ENCODE data around the gene COL4A2.

The COL4A2 gene

GRCh38 chr13:110472904-110473563 lies 165.9 kb downstream of the COL4A2 start:
- TF ChIP-seq, protein P1, sequence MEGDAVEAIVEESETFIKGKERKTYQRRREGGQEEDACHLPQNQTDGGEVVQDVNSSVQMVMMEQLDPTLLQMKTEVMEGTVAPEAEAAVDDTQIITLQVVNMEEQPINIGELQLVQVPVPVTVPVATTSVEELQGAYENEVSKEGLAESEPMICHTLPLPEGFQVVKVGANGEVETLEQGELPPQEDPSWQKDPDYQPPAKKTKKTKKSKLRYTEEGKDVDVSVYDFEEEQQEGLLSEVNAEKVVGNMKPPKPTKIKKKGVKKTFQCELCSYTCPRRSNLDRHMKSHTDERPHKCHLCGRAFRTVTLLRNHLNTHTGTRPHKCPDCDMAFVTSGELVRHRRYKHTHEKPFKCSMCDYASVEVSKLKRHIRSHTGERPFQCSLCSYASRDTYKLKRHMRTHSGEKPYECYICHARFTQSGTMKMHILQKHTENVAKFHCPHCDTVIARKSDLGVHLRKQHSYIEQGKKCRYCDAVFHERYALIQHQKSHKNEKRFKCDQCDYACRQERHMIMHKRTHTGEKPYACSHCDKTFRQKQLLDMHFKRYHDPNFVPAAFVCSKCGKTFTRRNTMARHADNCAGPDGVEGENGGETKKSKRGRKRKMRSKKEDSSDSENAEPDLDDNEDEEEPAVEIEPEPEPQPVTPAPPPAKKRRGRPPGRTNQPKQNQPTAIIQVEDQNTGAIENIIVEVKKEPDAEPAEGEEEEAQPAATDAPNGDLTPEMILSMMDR (IDR thresholded peaks at IDR 0.05; ENCODE audit: low read depth, low read length), result no peak
- Histone ChIP-seq H3K36me3 (peaks cover 4% of the 10 kb centered on the region), H3K27ac (no peak overlapping the region), H3K27me3 (ENCODE audit: insufficient read depth, low read depth, severe bottlenecking) (peaks cover 4% of the 10 kb centered on the region), H3K9me3 (ENCODE audit: severe bottlenecking) (no peaks in the 10 kb centered on the region), H3K4me3 (ENCODE audit: low read depth, low read length) (no peak overlapping the region)
- no peak for DNase-seq

DNA sequence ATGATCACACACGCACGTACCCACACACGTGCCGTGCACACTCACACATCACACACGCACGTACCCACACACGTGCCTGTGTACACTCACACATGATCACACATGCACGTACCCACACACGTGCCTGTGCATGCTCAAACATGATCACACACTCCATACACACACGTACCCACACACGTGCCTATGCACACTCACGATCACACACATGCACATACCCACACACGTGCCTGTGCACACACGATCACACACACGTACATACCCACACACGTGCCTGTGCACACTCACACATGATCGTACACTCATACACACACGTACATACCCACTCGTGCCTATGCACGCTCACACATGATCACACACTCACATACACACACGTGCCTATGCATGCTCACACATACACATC lies 167.6 kb downstream of the COL4A2 start:
- H3K36me3 ChIP-seq, result peaks cover 4% of the 10 kb centered on the region
- no peak overlapping the region for H3K4me3 ChIP-seq (ENCODE audit: low read depth, low read length)
- no peaks in the 10 kb centered on the region for H3K9me3 ChIP-seq (ENCODE audit: severe bottlenecking)
- H3K27me3 ChIP-seq (ENCODE audit: insufficient read depth, low read depth, severe bottlenecking), result peaks cover 4% of the 10 kb centered on the region
- DNase-seq, result no peak
- H3K27ac ChIP-seq, result no peak overlapping the region
- TF ChIP-seq, protein P1 (IDR thresholded peaks at IDR 0.05; ENCODE audit: low read depth, low read length), result no peak

GRCh38 chr13:110475117-110475516 lies 168.0 kb downstream of the COL4A2 start:
- H3K4me3 ChIP-seq (ENCODE audit: low read depth, low read length), result no peak overlapping the region
- H3K27ac ChIP-seq, result no peak overlapping the region
- no peak for DNase-seq
- no peaks in the 10 kb centered on the region for H3K9me3 ChIP-seq (ENCODE audit: severe bottlenecking)
- peaks cover 4% of the 10 kb centered on the region for H3K36me3 ChIP-seq
- TF ChIP-seq, protein P1 (IDR thresholded peaks at IDR 0.05; ENCODE audit: low read depth, low read length), result no peak
- peaks cover 4% of the 10 kb centered on the region for H3K27me3 ChIP-seq (ENCODE audit: insufficient read depth, low read depth, severe bottlenecking)

DNA sequence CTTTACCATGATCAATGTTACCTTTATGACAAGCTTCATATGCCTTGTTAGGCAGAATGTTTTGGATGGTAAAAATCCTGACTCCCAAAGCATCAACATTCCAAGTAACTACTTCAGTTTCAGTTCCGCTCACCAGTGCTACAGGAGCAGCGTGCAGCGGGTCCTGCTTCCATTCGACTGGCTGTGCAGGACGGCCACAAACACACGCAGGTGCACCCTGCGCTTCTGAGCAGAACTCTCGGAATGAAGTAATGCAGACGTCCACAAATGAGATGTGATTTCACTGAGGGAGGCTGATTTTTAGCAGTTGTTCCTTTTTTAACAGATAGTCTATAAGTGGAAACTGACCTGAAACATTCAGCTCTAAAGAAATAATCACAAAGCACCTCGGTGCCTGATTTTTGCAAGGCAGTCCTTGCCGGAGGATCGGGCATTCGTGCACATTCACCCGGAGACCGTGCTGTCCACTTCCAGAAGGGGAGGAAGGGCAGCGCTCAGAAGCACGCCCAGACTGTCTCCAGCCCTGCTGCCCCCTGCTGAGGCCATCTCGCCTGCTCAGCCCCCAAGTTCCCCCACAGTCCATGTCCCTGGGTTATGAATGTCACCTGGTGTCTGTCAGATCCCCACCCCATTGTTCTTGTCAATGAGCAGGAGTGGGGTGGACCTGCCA lies 168.6 kb downstream of the COL4A2 start:
- no peak overlapping the region for H3K4me3 ChIP-seq (ENCODE audit: low read depth, low read length)
- peaks cover 3% of the 10 kb centered on the region for H3K27me3 ChIP-seq (ENCODE audit: insufficient read depth, low read depth, severe bottlenecking)
- peaks cover 4% of the 10 kb centered on the region for H3K36me3 ChIP-seq
- TF ChIP-seq, protein P1 (IDR thresholded peaks at IDR 0.05; ENCODE audit: low read depth, low read length), result no peak
- no peak for DNase-seq
- no peak overlapping the region for H3K27ac ChIP-seq
- no peaks in the 10 kb centered on the region for H3K9me3 ChIP-seq (ENCODE audit: severe bottlenecking)

GRCh38 chr13:110476220-110476617 lies 169.1 kb downstream of the COL4A2 start:
- no peak overlapping the region for H3K4me3 ChIP-seq (ENCODE audit: low read depth, low read length)
- peaks cover 4% of the 10 kb centered on the region for H3K36me3 ChIP-seq
- no peak for DNase-seq
- H3K9me3 ChIP-seq (ENCODE audit: severe bottlenecking), result no peaks in the 10 kb centered on the region
- TF ChIP-seq, protein P1 (IDR thresholded peaks at IDR 0.05; ENCODE audit: low read depth, low read length), result no peak
- no peaks in the 10 kb centered on the region for H3K27me3 ChIP-seq (ENCODE audit: insufficient read depth, low read depth, severe bottlenecking)
- H3K27ac ChIP-seq, result no peak overlapping the region

Measured in WERI-Rb-1 (cell line).